NCI-H1092 treated with DMSO at 0.1 percent for 48 hours (cell line): ENCODE measurements around the gene LIPA.
"Not testable (repeated sequence)": the region's sequence is repeated elsewhere in the genome, so short reads cannot be mapped to it uniquely, and the experiment has no call there.

Source experiments
- DNase-seq: peaks from one replicate; lab custom pipeline; 2025; lab: John Stamatoyannopoulos, UW

The LIPA gene

DNA sequence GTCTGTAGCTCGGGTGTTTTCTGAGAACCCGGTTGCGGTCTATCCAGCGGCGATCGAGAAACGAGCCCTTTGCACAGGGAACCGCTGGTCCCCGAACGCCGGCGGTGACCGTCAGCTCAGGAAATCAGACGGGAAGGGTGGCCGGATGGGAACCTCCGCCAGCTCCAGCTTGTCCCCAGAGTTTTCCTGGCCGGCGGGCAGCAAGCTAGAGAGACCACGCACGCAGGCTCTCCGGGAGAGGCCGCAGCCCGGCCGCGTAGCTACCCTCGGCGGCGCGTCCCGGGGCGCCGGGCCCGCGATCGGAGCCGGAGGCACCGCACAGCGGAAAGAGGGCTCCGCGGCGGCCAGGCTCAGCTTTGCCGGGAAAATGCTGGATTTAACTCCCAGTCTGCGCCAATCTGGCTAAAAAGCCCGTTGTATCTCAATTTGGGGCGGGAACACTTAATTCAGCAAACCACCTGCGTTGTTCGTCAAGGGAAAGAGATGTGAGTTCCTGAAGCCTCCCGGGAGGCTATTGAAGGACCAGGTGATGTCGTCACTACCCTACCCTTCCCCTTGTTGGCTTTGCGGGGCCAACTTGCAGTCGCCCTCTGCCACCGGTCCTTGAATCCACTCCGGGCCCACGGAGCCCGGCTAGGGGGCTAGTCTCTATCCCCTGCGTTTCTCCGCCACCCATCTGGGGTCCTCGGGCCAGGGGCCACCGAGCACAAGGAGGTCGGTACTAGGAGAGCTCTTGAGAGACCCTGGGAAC is 43.6 kb downstream of the LIPA start:
- DNase-seq, result peak; percentile 0

DNA sequence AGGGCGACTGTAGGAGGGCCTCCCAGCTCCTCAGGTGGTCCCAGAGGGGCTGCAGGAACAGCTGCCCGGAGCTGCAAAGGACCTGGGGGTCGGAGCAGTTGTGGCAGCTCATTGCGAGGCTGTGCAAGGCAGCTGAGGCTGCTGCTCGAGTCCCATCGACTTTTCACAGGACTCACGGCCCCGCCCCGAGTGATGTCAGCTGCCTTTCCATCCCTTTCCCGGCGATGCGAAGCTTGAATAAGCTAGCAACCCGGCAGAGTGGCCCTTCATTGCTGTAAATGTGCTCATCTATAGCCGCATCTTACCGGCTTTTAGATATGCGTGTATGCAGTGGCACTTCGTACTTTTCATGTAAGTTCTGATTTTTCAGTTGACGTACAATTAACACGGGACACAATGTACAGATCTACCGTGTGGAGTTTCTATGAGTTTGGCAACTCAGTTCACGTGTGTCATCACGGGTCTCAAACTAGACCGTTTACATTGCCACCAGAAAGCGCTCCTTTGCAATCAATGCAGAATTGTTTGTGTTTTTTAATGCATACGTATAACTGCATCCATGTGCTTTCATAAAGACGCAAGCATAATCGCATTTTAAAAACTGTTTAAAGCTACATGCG is 44.3 kb downstream of the LIPA start, which contains the start of gene CH25H:
Gene CH25H, minus strand, starts transcription at position 137 of the 620 bp plus-strand sequence. Its CDS starts 25 bp downstream, at position 112.
- no peak for DNase-seq

DNA sequence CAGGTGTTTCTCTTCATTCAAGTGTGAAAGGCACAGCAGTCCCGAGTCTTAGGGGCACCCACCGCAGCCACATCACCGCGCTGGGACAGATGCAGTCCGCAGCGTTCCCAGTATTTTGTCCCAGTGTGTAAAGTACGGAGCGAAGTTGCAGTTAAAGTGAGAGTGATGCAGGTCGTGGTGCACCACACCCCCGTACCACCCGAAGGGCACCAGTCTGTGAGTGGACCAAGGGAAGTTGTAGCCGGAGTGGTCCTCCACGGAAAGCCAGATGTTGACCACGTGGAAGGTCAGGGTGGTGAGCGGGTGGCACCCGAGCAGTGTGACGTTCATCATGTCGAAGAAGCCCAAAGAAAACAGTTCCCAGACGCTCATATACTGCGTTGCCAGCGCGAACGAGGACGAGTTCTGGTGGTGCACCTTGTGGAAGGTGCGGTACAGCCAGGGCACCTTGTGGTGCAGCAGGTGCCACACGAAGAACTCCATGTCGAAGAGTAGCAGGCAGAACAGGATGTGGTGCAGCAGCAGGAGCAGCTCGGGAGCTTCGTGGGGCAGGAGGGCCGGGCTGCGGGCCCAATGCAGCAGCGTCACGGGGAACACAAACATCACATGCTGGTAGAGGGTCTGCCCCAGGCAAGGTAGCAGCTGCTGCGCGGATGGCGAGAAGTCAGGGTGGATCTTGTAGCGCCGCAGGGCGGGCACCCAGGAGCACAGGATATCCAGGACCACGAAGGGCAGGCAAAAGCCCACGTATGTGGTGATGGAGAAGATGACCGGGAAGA is 45.0 kb downstream of the LIPA start:
- no peak for DNase-seq

DNA sequence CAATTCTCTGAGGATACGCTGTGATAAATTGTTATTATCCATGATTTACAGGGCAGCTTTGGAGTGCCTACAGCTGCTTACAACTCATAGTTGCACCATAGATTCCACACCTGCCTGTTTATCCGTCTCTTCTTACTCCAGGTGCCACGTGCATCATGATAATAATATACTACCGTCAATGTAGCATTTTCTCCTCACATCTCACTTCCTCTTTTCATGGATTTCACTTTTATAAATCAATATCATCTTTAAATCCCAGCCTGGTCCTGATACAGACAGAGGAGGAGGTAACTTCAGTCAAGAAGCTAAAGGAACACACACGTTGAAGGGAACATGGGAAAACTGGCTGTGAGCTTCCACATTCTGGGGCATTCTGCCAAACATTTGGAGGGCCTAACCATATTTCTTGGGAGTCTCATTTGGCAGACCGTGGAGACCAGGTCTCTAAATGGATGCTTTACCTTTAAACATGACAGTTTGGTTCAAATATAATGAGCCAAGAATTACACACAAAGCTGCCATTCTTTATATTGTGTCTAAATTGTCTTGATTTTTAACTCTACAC is 46.9 kb downstream of the LIPA start:
- DNase-seq, result no peak

DNA sequence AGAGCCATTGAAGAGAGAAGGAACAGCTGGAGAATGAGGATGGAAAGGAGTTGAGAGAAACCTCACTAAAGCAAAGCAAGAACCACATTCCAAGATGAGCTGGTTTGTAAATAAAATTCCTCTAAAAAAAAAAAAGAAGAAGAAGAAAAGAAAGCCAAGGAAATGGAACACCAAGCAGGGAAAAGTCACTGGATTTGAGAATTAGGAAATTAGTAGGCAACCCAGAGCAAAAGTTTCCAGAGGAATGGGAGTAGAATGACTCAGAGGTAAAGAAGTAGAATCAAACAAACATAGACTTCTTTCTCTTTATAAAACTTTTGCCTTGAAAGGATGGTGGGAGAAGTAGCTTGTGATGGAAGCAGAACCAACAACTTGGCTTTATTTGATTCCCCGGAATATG is 48.3 kb downstream of the LIPA start:
- no peak for DNase-seq

DNA sequence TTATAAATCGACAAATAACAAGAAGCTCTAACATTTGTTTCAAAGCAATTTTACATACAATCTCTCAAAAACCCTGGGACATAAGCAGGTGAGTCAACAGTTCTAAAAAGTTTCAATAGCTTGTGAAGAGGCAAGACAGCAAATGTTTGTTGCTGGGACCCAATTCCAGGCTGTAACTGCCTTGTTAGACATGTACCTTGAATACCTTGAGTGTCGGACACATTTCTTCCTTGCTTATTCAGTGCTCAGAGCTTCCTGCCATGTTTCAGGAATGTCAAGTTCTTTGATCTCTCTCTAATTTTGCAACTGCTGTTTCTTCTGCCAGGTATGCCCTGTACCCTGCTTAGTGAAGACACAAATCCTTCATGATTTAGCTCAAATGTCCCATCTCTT is 49.5 kb downstream of the LIPA start:
- no peak for DNase-seq

DNA sequence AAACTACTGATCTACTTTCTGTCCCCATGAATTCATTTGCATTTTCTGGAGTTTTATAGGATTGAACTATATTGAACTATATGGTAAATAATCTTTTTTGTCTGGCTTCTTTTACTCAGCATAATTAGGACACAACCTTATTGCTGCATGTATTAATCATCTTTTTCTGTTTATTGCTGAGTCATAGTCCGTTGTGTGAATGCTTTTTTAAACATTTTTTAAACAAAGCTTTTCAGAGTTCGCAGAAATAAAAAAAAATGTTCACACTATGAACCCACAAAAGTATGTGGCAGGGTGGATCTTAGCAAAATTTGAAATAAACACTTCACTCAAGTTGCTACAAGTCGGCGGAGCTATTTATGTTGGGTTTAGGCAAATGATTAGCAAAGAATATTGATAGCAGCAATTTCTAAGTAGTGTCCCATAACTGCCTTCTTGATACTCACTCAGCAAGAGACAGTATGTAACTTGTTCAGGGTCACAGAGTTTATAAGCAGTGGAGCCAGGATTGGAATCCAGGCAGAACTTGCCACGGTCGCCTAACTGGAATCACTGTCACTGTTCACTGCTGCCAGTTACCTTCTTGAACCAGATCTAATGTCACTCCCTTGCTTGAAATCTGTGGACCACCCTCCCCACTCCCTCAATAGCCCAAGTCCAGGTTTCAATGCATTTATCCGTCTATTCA is 50.1 kb downstream of the LIPA start:
- no peak for DNase-seq

- DNase-seq, result no peak
These were observed 54.1 kb downstream of the LIPA start for GRCh38 chr10:89197473-89197872.

GRCh38 chr10:89191301-89191700 is 60.3 kb downstream of the LIPA start:
- DNase-seq, result not testable (repeated sequence)

- no peak for DNase-seq
These were observed 62.3 kb downstream of the LIPA start for GRCh38 chr10:89189211-89189734.

DNA sequence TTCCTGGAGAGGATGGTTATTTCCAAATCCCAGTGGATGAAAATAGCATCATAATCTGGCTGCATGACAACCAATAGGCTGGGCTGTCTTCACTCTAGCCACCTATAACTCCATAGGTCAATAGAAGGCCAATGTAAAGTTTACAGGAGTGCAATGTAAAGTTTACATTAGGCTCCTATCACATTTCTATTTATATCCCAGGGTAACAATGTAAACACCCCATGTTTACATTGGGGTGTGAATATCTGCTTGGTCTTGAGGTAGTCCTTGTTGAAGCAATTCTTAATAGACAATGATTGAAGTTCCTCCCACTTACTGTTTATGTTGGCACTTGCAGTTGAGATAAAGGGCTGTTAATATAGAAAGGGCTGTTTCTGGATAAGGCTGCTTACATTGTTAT is 65.9 kb downstream of the LIPA start:
- DNase-seq, result no peak

DNA sequence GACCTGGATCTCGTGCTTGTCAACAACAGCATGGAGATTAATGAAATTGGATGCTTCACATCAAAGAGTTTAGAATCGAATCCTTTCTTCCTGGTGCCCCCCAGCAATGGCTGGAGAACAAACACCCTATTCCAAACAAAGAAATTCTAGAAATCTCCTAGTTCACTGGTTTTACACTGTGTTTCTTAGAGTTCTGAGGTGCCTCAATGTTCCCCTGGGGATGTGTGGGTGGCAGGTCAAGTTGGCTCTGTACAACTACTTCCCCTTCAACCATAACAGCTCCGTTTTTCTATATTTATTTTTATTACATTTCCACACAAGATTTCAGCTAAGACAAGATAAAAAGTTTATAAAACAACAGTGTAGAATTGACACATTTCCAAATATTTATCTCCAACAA is 66.9 kb downstream of the LIPA start:
- no peak for DNase-seq

GRCh38 chr10:89183571-89183970 is 68.0 kb downstream of the LIPA start:
- DNase-seq, result no peak

GRCh38 chr10:89182894-89183293 is 68.7 kb downstream of the LIPA start:
- DNase-seq, result no peak

- DNase-seq, result no peak
These were observed 75.8 kb downstream of the LIPA start for GRCh38 chr10:89175816-89176215.

GRCh38 chr10:89173075-89173474 is 78.5 kb downstream of the LIPA start:
- DNase-seq, result no peak

DNA sequence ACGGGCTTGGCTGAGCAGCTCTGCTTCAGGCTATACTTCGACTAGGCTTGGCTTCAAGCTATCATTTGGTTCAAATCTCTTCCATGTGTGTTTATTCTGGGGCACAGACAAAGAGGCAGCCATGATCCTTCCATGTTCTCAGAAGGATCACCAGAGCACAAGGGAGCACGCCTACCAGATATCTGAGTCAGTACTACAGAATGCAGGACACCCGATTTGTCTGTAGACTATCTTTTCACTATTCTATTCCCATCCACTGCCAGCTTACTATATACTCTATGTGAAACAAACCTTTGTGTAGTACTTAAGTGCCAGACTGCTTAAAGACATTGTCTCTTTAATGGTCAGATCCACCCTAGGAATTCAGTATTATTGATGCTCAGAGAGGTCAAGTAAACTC is 79.6 kb downstream of the LIPA start:
- DNase-seq, result no peak

DNA sequence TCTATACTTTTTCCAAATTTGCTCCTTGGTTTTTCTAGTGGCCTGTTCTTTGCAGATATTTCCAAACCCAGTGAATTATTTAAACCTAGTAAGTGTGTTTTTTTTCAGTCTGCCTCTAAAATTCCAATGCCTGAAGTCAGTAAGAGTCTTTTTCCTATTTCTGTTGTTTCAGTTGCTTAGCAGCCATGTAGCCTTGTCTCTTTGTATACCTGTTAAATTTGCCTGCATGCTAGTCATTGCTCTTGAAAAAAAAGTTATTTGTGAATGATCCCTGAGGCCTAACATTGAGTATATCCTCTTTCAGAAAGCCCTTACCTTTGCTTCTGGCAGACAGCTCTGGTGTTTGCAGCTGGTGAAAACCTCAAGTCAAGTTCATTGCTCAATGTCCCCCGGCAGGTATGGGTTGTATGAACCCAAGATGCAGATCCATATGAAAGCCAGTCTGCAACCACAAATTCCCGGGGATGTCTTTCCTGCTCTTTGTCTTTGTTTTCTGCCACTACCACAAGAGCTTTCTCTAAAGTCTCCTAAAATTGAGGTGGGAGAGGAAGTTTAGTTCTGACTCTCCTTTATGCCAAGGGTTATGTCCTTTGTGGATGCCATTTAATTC is 80.2 kb downstream of the LIPA start:
- no peak for DNase-seq

GRCh38 chr10:89168354-89168900 is 83.1 kb downstream of the LIPA start:
- not testable (repeated sequence) for DNase-seq

DNA sequence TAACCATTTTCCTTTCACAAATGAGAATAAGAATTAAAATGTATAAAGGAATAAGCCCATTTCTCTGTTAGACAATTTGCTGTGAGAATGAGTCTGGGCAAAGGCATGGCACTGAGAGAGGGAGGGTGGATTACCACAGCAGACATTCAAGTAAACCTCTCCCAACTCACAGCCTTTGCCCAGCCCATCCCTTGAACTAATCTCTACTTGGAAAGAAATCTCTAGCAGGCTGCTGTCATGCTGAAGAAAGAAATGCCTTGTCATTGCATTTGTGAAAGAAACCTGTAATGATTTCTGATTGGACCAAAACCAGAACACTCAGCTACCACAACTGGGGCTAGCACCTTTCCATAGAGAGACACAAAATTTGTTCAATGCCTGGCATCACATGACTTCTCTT is 83.7 kb downstream of the LIPA start:
- no peak for DNase-seq

GRCh38 chr10:89165923-89166322 is 85.7 kb downstream of the LIPA start:
- no peak for DNase-seq
